ENCODE data around the gene PITPNB. TPM values are rescaled to one million over a fixed set of nuclear protein-coding genes. Genes with fewer than 3 reads are reported as not detected.

The PITPNB gene
- total RNA-seq, 4 donors from 2014 or later: 37.5 to 53.7 (median 40.2) TPM

- TF ChIP-seq CTCF (IDR thresholded peaks at IDR 0.05) (no peak), POLR2A (IDR thresholded peaks at IDR 0.05) (no peak), EP300 (IDR thresholded peaks at IDR 0.05) (no peak)
- Histone ChIP-seq H3K36me3 (peaks cover 0 to 11% (median 0%) of the 10 kb centered on the region in 3 donors), H3K27me3 (no peaks in the 10 kb centered on the region), H3K27ac (peak overlapping the region in 2 of 4 donors; percentile 46 to 63), H3K4me1 (peaks cover 0 to 86% (median 22%) of the 10 kb centered on the region in 4 donors), H3K9me3 (no peaks in the 10 kb centered on the region), H3K4me3 (no peak overlapping the region)
- 27 to 42% methylated on average over 2 of the region's 2 CpGs for WGBS, 2 donors
- DNase-seq (ENCODE audit: low spot score in 2 of 2): no peak
These were observed 41.6 kb downstream of the PITPNB start for GRCh38 chr22:27877501-27877900.

GRCh38 chr22:27876684-27877083 lies 42.4 kb downstream of the PITPNB start:
- peaks cover 0 to 78% (median 18%) of the 10 kb centered on the region in 4 donors for H3K4me1 ChIP-seq
- 20 to 22% methylated on average over 1 of the region's 1 CpG for WGBS, 2 donors
- no peak for DNase-seq (ENCODE audit: low spot score in 2 of 2)
- TF ChIP-seq EP300 (IDR thresholded peaks at IDR 0.05) (no peak), POLR2A (IDR thresholded peaks at IDR 0.05) (no peak), CTCF (IDR thresholded peaks at IDR 0.05) (no peak)
- H3K4me3 ChIP-seq: no peak overlapping the region
- peaks cover 0 to 20% (median 0%) of the 10 kb centered on the region in 3 donors for H3K36me3 ChIP-seq
- peak overlapping the region in 2 of 4 donors; percentile 46 to 63 for H3K27ac ChIP-seq
- H3K27me3 ChIP-seq: no peaks in the 10 kb centered on the region
- no peaks in the 10 kb centered on the region for H3K9me3 ChIP-seq

GRCh38 chr22:27875951-27876350 lies 43.1 kb downstream of the PITPNB start:
- TF ChIP-seq CTCF (IDR thresholded peaks at IDR 0.05) (no peak), EP300 (IDR thresholded peaks at IDR 0.05) (no peak), POLR2A (IDR thresholded peaks at IDR 0.05) (no peak)
- no peak overlapping the region for H3K4me3 ChIP-seq
- no peak overlapping the region for H3K27ac ChIP-seq
- peaks cover 0 to 27% (median 0%) of the 10 kb centered on the region in 3 donors for H3K36me3 ChIP-seq
- H3K4me1 ChIP-seq: peaks cover 0 to 70% (median 14%) of the 10 kb centered on the region in 4 donors
- WGBS, 2 donors: 90 to 94% methylated on average over 2 of the region's 2 CpGs
- no peaks in the 10 kb centered on the region for H3K9me3 ChIP-seq
- no peak for DNase-seq (ENCODE audit: low spot score in 2 of 2)
- H3K27me3 ChIP-seq: no peaks in the 10 kb centered on the region

GRCh38 chr22:27874764-27875163 lies 44.3 kb downstream of the PITPNB start:
- no peak for TF ChIP-seq POLR2A (IDR thresholded peaks at IDR 0.05)
- no peak for TF ChIP-seq CTCF (IDR thresholded peaks at IDR 0.05)
- no peak for TF ChIP-seq EP300 (IDR thresholded peaks at IDR 0.05)
- 62 to 74% methylated on average over 3 of the region's 3 CpGs for WGBS, 2 donors
- Histone ChIP-seq H3K27me3 (no peaks in the 10 kb centered on the region), H3K36me3 (peaks cover 0 to 35% (median 0%) of the 10 kb centered on the region in 3 donors), H3K9me3 (no peaks in the 10 kb centered on the region), H3K4me3 (no peak overlapping the region), H3K4me1 (peaks cover 0 to 61% (median 13%) of the 10 kb centered on the region in 4 donors), H3K27ac (peak overlapping the region in 1 of 4 donors; percentile 66)
- DNase-seq (ENCODE audit: low spot score in 2 of 2): no peak

GRCh38 chr22:27874185-27874584 lies 44.9 kb downstream of the PITPNB start:
- Histone ChIP-seq H3K27ac (peak overlapping the region in 3 of 4 donors; percentile 25 to 66 (median 58)), H3K4me3 (no peak overlapping the region), H3K9me3 (no peaks in the 10 kb centered on the region), H3K27me3 (no peaks in the 10 kb centered on the region), H3K4me1 (peaks cover 0 to 61% (median 13%) of the 10 kb centered on the region in 4 donors), H3K36me3 (peaks cover 0 to 35% (median 0%) of the 10 kb centered on the region in 3 donors)
- no peak for DNase-seq (ENCODE audit: low spot score in 2 of 2)
- 76% methylated on average over 6 of the region's 6 CpGs for WGBS, 2 donors
- TF ChIP-seq CTCF (IDR thresholded peaks at IDR 0.05) (no peak), EP300 (IDR thresholded peaks at IDR 0.05) (no peak), POLR2A (IDR thresholded peaks at IDR 0.05) (no peak)
